Cardiac muscle cell (in vitro differentiated cells and primary cell): ENCODE data around the gene GOLGA7B. TPM values are rescaled to one million over a fixed set of nuclear protein-coding genes. Genes with fewer than 3 reads are reported as not detected.

ENCODE experiments used
- DNase-seq, 2 donors: peaks; one replicate each; pipeline versions ENCODE4 v3.0.0 to v3.0.0-alpha.2; 2010 to 2017; ENCODE audit warnings: low read depth in 1 of 2, low spot score in 1 of 2
- H3K27ac ChIP-seq: fragments of 200-600 bp; sonication (generic); 2 replicates; pipeline ENCODE4 v1.5.1; 2016
- H3K27me3 ChIP-seq: fragments of 200-600 bp; sonication (generic); 2 replicates; pipeline ENCODE4 v1.6.0; 2016; ENCODE audit warnings: control low read depth
- H3K36me3 ChIP-seq: fragments of 200-600 bp; sonication (generic); 2 replicates; pipeline ENCODE4 v1.5.1; 2016; ENCODE audit warnings: control low read depth
- H3K4me1 ChIP-seq: fragments of 200-600 bp; sonication (generic); 2 replicates; pipeline ENCODE4 v1.8.1; 2017; ENCODE audit warnings: low read depth, mild to moderate bottlenecking, mixed run types
- H3K4me3 ChIP-seq: fragments of 200-600 bp; sonication (generic); 2 replicates; pipeline ENCODE4 v1.5.1; 2016; ENCODE audit warnings: mild to moderate bottlenecking
- H3K9me3 ChIP-seq: fragments of 200-600 bp; sonication (generic); 2 replicates; pipeline ENCODE4 v1.5.1; 2017; ENCODE audit warnings: low read depth, mild to moderate bottlenecking, control low read depth
- polyA plus RNA-seq: library from polyadenylated mRNA; unstranded; fragments of >200 nt; fragmentation: Nextera tagmentation; extraction: Ambion mirVana; gene quantifications from 2 replicates; pipeline ENCODE4 v1.2.1, GENCODE V29; 2016
- total RNA-seq: library from RNA; depleted of rRNA; stranded (reverse); fragments of >200 nt; gene quantifications from 2 replicates; pipeline ENCODE4 v1.2.3, GENCODE V29; 2016
- TF ChIP-seq, protein P1 (sequence below): IDR thresholded peaks from 2 replicates; pipeline ENCODE4 v1.5.1; 2012; ENCODE audit warnings: low read depth, mild to moderate bottlenecking, low read length

Gene GOLGA7B
- total and polyA plus RNA-seq, 2 experiments from 2014 or later: 0.27 to 2.8 TPM

GRCh38 chr10:97863808-97864207 lies 14.2 kb downstream of the GOLGA7B start:
- Histone ChIP-seq H3K9me3 (no peaks in the 10 kb centered on the region), H3K36me3 (no peaks in the 10 kb centered on the region), H3K27ac (no peak overlapping the region), H3K4me3 (no peak overlapping the region), H3K27me3 (no peaks in the 10 kb centered on the region), H3K4me1 (no peaks in the 10 kb centered on the region)
- no peak for DNase-seq
- TF ChIP-seq, protein P1, sequence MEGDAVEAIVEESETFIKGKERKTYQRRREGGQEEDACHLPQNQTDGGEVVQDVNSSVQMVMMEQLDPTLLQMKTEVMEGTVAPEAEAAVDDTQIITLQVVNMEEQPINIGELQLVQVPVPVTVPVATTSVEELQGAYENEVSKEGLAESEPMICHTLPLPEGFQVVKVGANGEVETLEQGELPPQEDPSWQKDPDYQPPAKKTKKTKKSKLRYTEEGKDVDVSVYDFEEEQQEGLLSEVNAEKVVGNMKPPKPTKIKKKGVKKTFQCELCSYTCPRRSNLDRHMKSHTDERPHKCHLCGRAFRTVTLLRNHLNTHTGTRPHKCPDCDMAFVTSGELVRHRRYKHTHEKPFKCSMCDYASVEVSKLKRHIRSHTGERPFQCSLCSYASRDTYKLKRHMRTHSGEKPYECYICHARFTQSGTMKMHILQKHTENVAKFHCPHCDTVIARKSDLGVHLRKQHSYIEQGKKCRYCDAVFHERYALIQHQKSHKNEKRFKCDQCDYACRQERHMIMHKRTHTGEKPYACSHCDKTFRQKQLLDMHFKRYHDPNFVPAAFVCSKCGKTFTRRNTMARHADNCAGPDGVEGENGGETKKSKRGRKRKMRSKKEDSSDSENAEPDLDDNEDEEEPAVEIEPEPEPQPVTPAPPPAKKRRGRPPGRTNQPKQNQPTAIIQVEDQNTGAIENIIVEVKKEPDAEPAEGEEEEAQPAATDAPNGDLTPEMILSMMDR: no peak

DNA sequence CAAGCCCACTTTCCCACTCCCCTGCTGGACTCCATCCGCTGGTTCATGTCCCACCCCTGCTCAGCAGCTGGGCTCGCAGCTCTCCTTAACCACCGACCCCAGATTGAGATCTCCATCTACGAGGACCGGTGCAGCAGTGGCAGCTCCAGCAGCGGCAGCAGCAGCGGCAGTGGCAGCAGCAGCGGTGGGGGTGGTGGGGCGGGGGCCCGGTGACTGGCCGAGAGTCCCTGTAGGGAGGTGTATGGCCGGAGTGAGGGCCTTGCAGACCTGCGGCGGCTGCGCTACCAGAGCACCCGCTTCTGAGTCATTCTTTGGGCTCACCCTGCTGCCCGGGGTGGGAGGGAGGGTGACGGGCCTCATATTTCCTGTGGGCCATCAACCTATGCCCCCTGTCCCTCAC lies 15.8 kb downstream of the GOLGA7B start:
- TF ChIP-seq, protein P1: no peak
- no peak for DNase-seq
- no peaks in the 10 kb centered on the region for H3K4me1 ChIP-seq
- H3K9me3 ChIP-seq: no peaks in the 10 kb centered on the region
- H3K27me3 ChIP-seq: no peaks in the 10 kb centered on the region
- no peaks in the 10 kb centered on the region for H3K36me3 ChIP-seq
- no peak overlapping the region for H3K27ac ChIP-seq
- H3K4me3 ChIP-seq: no peak overlapping the region

GRCh38 chr10:97866524-97867219 lies 17.0 kb downstream of the GOLGA7B start:
- Histone ChIP-seq H3K36me3 (no peaks in the 10 kb centered on the region), H3K27ac (no peak overlapping the region), H3K4me1 (no peaks in the 10 kb centered on the region), H3K4me3 (no peak overlapping the region), H3K27me3 (no peaks in the 10 kb centered on the region), H3K9me3 (no peaks in the 10 kb centered on the region)
- DNase-seq: no peak
- TF ChIP-seq, protein P1: no peak

DNA sequence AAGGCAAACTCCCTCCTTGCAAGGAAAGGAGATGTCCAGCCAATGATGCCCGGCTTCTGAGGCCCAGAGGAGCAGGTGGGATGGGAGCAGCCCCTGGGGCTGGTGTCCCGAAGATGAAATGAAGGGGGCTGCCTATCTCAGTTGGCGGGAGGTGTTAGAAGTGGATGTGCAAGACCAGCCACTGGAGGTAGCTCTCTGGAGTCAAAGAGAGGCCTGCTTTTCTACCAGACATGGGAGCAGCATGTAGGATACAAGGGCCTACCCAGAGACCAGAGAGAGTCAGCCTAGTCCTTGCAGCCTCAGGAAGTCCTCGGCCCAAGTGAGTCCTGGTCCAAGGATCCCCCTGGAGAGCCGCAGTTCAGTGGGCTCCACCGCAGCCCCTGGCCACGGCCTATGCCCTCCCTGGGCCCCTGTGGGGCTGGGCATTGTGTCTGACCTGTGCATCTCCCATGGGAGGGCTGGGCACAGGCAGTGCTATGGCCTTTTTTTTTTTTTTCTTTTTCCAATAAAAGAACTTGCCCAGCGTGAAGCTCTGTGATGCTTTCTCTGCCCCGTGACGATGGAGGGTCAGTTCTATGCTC lies 17.7 kb downstream of the GOLGA7B start:
- no peaks in the 10 kb centered on the region for H3K9me3 ChIP-seq
- no peaks in the 10 kb centered on the region for H3K4me1 ChIP-seq
- H3K4me3 ChIP-seq: no peak overlapping the region
- no peaks in the 10 kb centered on the region for H3K27me3 ChIP-seq
- H3K36me3 ChIP-seq: no peaks in the 10 kb centered on the region
- no peak overlapping the region for H3K27ac ChIP-seq
- DNase-seq: no peak
- TF ChIP-seq, protein P1: no peak

DNA sequence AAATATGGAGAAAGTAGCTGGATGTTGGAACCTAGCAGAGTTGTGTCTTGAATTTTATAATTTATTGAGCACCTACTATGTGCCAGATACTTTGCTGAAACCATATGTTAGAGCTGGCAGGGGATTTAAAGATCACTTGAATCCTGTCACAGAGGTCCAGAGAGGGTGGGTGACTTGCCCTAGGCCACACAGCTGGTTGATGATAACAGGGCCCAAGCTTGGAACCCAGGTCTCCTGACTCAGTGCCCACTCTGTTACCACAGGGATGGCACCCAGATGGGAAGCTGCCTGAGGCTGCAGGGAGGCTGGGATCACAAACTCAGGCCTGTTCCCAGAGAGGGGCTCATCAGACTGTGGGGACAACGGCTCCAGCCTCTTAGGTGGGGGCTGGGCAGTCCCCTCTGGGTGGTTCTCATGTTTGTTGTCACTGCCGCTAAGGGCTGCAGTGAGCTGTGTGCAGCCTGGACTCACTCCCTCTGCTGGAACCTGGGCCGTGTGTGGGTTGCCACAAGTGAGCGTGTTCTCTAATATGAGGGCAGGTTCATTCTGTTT lies 18.6 kb downstream of the GOLGA7B start:
- DNase-seq: no peak
- TF ChIP-seq, protein P1: no peak

More for the DNA sequence above, 18.6 kb downstream of the GOLGA7B start:
- no peaks in the 10 kb centered on the region for H3K36me3 ChIP-seq
- no peaks in the 10 kb centered on the region for H3K4me1 ChIP-seq
- H3K27ac ChIP-seq: no peak overlapping the region
- no peaks in the 10 kb centered on the region for H3K27me3 ChIP-seq
- no peaks in the 10 kb centered on the region for H3K9me3 ChIP-seq
- H3K4me3 ChIP-seq: no peak overlapping the region
